Right cardiac atrium (tissue), 5 donors: ENCODE results near the gene GLIS1. TPM values are rescaled to one million over a fixed set of nuclear protein-coding genes. Genes with fewer than 3 reads are reported as not detected.
A peak's percentile ranks its signal among the peaks of the same experiment; 100 is the strongest.
"Not testable (repeated sequence)": the region's sequence is repeated elsewhere in the genome, so short reads cannot be mapped to it uniquely, and the experiment has no call there.

Experiments used
- ATAC-seq, 2 donors: fragments of 200-7000 bp; cut with Tn5 transposase; one replicate each; pipeline versions ENCODE4 v1.8.0 to v1.9.1; 2020; ENCODE audit warnings: moderate library complexity in 2 of 2, mild to moderate bottlenecking in 1 of 2
- DNase-seq, 3 donors: peaks; one replicate each; pipeline ENCODE4 v3.0.0-alpha.2; 2020
- H3K27ac ChIP-seq: one replicate; pipeline ENCODE4 v1.5.1; 2013; ENCODE audit warnings: mild to moderate bottlenecking, low read length, control low read depth, moderate library complexity
- H3K27me3 ChIP-seq: one replicate; pipeline ENCODE4 v1.6.1; 2013; ENCODE audit not compliant: control insufficient read depth, insufficient read depth
- H3K4me1 ChIP-seq: one replicate; pipeline ENCODE4 v1.6.1; 2013; ENCODE audit warnings: low read length; ENCODE audit not compliant: control insufficient read depth, insufficient read depth
- H3K4me3 ChIP-seq: one replicate; pipeline ENCODE4 v1.5.1; 2013; ENCODE audit warnings: low read length, control low read depth
- H3K9me3 ChIP-seq: one replicate; pipeline ENCODE4 v1.6.1; 2013; ENCODE audit warnings: low read length; ENCODE audit not compliant: control insufficient read depth
- WGBS: extraction: QIAGEN DNeasy Blood & Tissue Kit; methylation state at CpG from one replicate; pipeline ENCODE4 v1.1.7; 2013; 5-methylcytosine and 5-hydroxymethylcytosine counted together
- intact Hi-C, 4 donors: fragments of 100-400 bp; cut with DNase I; formaldehyde crosslinking; loops; one replicate each; pipeline versions ENCODE4 v1.11.0 to v1.14.0; 2022 to 2023
- polyA plus RNA-seq: library from polyadenylated mRNA; stranded (reverse); fragments of 200-250 nt; gene quantifications from one replicate; pipeline ENCODE4 v1.2.3, GENCODE V29; 2013
- total RNA-seq, 4 donors: library from RNA; stranded (reverse); fragmentation: NEBNext Ultra II Directional; extraction: Animal tissue kit (Norgen Biotek cat#: 25700); gene quantifications; one replicate each; pipeline ENCODE4 v1.2.1, GENCODE V29; 2021
- donor health status: healthy with polysubstance abuse.
- donor health status: DM: no; HTN: yes; CAD: no.
- donor health status: DM: no; HTN: no; CAD: no.
- donor health status: DM: no; HTN: yes; CAD: no; lungs with severe emphysema.
- donor health status: DM: yes; HTN: yes; CAD: no.

Gene GLIS1
- total and polyA plus RNA-seq, 5 donors, result 0.14 to 0.37 (median 0.35) TPM

DNA sequence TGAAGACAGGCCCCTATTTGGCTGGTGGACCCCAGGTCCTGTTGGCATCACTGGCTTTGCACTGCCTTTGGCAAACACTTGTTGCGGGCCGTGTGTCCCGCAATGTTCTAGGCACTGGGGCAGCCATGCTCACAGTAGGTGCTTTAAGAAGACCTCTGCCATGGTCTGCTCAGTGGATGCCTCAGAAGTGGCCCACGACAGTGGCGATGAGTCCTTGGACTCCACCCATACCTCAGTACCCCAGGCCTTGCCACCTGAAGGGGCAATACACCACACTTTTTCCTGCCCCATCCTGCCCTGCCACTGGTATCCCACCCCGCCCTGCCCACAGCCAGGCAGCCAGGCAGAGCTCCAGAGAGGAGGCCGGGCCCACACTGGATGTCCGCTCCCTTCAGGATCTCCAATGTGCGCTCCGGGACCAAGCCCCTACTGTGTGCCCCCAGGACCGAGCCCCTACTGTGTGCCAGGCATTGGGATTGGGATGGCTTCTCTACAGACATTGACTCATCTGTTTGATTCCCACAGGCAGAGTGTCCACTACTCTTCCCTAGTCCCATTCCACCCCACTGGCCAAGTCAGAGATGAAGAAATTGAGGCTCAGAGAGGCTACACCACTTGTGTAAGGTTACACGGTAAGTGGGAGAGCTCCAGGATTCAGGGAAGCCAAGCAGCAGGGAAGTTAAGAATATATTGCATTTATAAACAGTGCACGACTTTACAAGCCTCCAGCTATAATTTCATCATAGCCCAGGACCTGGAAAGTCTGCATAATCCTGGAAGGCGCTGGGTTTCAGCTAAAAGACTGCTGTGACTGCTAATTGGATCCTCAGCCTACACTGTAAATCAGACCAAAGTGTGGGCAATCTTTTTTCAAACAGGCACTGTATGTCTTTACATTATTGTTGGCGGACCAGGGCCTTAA is 178.1 kb downstream of the GLIS1 start:
- ATAC-seq (peak in 1 of 2 donors; percentile 16), DNase-seq (peak in 1 of 3 donors; percentile 21)
- WGBS, result 90% methylated on average over 15 of the region's 15 CpGs
- H3K4me1 ChIP-seq, result no peaks in the 10 kb centered on the region
- no peak overlapping the region for H3K27ac ChIP-seq
- H3K4me3 ChIP-seq, result no peak overlapping the region
- H3K27me3 ChIP-seq, result no peaks in the 10 kb centered on the region
- H3K9me3 ChIP-seq, result no peaks in the 10 kb centered on the region
- intact Hi-C loops, result no loop called here

DNA sequence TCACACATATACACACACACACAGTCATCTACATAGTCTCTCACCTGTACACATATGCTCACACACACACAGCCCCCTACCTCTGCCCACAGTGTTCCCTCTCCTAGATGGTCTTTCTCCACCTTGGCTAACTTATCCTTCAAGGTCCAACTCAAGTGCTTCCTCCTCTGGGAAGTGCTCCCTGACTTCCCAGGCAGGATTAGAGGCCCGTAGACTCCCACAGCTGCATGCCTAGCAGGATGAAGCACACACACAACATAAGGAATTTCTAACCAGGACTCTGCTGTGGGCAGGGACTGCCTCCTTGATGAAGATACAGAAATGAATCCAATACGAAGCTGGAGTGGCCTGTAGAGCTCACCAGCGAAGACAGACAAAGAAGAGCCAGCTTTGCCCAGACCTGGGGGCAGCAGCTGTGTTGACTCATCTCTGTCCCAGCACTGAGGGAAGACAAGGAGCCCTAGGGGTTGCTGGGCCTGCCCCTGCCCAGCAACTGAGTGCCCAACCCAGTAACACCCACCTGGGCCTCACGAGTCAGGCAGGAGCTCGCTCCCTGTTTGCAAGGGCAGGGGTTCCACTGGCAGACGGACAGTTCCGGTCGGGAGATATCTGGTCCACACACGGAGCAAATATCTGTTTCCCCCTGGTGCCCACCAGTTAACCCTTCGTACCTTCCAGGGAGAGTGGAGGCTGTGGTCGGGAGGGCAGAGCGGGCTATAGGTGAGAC is 178.9 kb downstream of the GLIS1 start:
- ATAC-seq (no peak), DNase-seq (peak in 1 of 3 donors; percentile 24)
- intact Hi-C loops, result no loop called here
- Histone ChIP-seq H3K9me3 (no peaks in the 10 kb centered on the region), H3K4me3 (no peak overlapping the region), H3K27ac (no peak overlapping the region), H3K27me3 (no peaks in the 10 kb centered on the region), H3K4me1 (no peaks in the 10 kb centered on the region)
- 78% methylated on average over 12 of the region's 12 CpGs for WGBS

DNA sequence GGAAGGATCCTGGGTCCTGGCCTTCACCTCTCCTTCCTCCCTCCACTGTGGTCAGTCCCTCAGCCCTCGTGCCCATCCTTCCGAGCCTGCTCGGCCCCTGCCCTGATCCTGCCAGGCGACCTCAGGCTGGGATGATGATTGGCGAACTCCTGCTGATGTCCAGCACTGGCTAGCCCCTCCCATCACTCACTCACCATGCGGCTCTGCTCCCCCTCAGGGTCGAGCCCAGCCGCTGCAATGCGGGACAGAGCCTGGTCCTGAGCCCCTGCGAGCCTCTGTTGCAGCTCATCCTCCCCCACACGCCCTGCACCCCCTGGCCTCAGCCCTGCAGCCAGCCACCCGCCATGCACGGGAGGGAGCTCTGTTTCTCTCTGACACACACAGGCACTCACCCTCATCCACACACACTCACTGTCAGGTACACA is 179.6 kb downstream of the GLIS1 start:
- H3K4me1 ChIP-seq, result no peaks in the 10 kb centered on the region
- H3K9me3 ChIP-seq, result no peaks in the 10 kb centered on the region
- peak in 1 of 3 donors; percentile 34 for DNase-seq
- 55% methylated on average over 13 of the region's 13 CpGs for WGBS
- no peak overlapping the region for H3K4me3 ChIP-seq
- intact Hi-C loops, result no loop called here
- peak in 1 of 2 donors; percentile 25 for ATAC-seq
- no peaks in the 10 kb centered on the region for H3K27me3 ChIP-seq
- no peak overlapping the region for H3K27ac ChIP-seq

DNA sequence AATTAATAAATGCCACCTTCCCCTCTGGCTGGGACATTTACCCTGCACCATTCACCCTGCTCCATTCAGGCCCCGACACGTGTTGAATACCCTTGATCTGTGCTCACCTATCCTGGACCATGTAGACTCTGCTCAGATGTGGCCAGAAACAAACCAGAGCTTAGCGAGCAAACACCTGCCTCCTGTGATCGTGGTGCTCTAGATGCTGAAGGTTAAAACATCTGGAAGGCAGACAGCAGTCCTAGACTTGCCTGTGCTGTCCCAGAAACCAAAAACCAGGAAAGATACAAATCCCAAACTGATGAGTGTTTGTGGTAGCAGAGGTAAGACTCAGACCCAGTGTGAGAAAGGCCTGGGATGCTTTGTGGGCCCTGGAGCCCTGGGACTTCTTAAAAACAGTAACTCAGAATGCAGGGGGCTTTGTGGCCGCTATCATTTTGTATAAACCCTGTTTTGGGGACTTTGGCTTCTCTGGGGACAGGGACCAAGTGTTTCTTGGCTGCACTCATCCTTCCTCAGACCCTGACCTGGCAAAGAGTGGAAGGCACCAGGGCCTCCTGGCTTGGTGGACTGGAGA is 180.1 kb downstream of the GLIS1 start:
- Histone ChIP-seq H3K9me3 (no peaks in the 10 kb centered on the region), H3K27me3 (no peaks in the 10 kb centered on the region), H3K27ac (no peak overlapping the region), H3K4me1 (no peaks in the 10 kb centered on the region), H3K4me3 (no peak overlapping the region)
- ATAC-seq (no peak), DNase-seq (no peak)
- 85% methylated on average over 5 of the region's 5 CpGs for WGBS
- intact Hi-C loops, result no loop called here

DNA sequence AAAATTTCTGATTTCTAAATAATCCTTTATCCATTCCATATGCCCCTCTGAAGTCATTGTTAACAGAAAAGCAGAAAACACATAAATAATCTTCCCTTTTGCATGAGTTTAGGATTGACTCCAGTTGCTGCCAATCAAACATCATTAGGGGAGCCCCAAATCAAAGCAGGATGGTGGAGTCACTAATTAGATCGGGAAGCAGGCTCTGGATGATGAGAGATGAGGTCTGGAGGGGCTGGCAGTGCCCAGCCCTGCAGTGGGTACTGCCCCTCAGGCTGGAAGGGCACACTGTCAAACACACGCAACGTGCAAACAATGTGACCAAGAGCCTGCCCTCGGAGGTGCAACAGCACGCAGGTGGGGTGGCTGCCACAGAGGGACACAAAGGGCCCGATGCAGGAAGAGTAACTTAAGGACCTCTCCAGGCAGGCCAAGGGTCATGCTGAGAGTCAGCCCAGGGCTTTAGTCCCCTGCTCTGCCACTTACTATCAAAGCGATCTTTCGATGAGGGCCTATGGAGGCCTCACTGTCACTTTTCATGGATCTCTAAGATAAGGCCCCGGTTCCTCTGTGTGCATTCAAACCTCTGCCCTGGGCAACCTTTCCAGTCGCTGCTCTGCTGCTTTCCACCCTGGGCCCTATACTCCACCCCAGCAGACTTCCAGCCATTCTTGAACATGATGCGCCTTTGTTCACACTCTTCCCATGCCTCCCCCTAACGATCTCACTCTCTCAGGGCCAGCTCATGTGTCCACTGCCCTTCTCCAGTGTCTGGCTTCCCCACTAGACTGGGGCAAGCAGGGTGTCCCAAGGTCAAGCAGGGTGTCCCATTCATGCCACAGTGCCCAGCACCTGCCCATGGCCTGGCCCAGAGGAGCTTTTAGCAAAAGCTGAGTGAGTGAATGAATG is 180.9 kb downstream of the GLIS1 start:
- WGBS, result 76% methylated on average over 12 of the region's 12 CpGs
- no peak for ATAC-seq
- intact Hi-C loops, result no loop called here
- DNase-seq, result peak in 1 of 3 donors; percentile 6
- no peak overlapping the region for H3K4me3 ChIP-seq
- no peaks in the 10 kb centered on the region for H3K27me3 ChIP-seq
- no peaks in the 10 kb centered on the region for H3K9me3 ChIP-seq
- H3K27ac ChIP-seq, result no peak overlapping the region
- H3K4me1 ChIP-seq, result no peaks in the 10 kb centered on the region

DNA sequence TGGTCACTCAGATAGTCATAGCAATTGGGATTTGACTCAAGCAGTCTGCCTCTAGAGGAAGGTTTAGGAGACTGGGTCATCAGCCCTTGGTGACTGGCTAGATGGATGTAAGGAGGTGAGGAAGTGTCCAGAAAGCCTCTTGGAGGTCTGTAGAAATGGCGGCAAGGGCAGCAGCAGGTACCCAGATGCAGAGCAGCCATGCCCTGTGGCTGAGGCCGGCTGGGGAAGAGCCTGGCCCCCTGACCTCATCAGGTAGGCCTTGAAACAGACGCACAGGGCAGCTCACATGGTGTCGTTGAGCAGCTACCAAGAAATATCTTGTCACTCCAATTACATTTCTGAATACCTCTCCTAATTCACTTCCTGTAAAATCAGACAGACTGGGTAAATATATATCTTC is 181.6 kb downstream of the GLIS1 start:
- Histone ChIP-seq H3K4me3 (no peak overlapping the region), H3K27me3 (no peaks in the 10 kb centered on the region), H3K27ac (no peak overlapping the region), H3K9me3 (no peaks in the 10 kb centered on the region), H3K4me1 (no peaks in the 10 kb centered on the region)
- WGBS, result 84% methylated on average over 4 of the region's 4 CpGs
- DNase-seq (no peak), ATAC-seq (no peak)
- intact Hi-C loops, result no loop called here

DNA sequence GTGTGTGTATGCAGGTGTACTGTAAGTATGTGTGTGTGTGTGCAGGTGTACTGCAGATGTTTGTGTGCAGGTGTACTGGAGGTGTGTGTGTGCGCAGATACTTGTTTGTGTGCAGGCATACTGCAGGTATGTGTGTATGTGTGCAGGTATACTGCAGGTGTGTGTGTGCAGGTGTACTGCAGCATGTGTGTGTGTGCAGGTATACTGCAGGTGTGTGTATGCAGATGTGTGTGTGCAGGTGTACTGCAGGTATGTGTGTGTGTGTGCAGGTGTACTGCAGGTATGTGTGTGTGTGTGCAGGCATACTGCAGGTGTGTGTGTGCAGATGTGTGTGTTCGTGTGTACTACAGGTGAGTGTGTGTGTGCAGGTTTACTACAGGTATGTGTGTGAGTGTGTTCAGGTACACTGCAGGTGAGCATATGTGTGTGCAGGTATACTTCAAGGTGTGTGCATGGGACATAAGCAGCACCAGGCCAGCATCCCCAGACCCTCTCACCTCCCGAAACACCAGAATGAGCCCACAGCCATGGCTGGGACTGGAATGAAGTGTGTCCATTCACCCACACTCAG is 182.2 kb downstream of the GLIS1 start:
- H3K9me3 ChIP-seq, result no peaks in the 10 kb centered on the region
- DNase-seq (peak in 1 of 3 donors; percentile 5), ATAC-seq (no peak)
- intact Hi-C loops, result no loop called here
- H3K4me3 ChIP-seq, result no peak overlapping the region
- no peaks in the 10 kb centered on the region for H3K27me3 ChIP-seq
- no peak overlapping the region for H3K27ac ChIP-seq
- no peaks in the 10 kb centered on the region for H3K4me1 ChIP-seq
- WGBS, result 94% methylated on average over 3 of the region's 3 CpGs

DNA sequence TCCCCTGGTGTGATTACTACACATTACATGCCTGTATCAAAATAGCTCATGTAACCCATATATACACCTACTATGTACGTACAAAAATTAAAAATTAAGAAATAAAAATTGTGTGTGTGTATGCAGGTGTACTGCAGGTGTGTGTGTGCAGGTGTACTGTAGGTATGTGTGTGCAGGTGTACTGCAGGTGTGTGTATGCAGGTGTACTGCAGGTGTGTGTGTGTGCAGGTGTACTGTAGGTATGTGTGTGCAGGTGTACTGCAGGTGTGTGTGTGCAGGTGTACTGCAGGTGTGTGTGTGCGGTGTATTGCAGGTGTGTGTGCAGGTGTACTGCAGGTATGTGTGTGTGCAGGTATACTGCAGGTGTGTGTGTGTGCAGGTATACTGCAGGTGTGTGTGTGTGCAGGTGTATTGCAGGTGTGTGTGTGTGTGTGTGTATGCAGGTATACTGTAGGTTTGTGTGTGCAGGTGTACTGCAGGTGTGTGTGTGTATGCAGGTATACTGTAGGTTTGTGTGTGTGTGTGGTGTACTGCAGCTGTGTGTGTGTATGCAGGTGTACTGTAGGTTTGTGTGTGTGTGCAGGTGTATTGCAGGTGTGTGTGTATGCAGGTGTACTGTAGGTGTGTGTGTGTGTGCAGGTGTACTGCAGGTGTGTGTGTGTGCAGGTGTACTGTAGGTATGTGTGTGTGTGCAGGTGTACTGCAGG is 183.2 kb downstream of the GLIS1 start:
- DNase-seq, result peak in 1 of 3 donors; percentile 3
- H3K27me3 ChIP-seq, ATAC-seq, H3K4me3 ChIP-seq, H3K27ac ChIP-seq, H3K4me1 ChIP-seq, intact Hi-C loops, H3K9me3 ChIP-seq: not testable (repeated sequence)
- WGBS, result 94% methylated on average over 2 of the region's 2 CpGs

DNA sequence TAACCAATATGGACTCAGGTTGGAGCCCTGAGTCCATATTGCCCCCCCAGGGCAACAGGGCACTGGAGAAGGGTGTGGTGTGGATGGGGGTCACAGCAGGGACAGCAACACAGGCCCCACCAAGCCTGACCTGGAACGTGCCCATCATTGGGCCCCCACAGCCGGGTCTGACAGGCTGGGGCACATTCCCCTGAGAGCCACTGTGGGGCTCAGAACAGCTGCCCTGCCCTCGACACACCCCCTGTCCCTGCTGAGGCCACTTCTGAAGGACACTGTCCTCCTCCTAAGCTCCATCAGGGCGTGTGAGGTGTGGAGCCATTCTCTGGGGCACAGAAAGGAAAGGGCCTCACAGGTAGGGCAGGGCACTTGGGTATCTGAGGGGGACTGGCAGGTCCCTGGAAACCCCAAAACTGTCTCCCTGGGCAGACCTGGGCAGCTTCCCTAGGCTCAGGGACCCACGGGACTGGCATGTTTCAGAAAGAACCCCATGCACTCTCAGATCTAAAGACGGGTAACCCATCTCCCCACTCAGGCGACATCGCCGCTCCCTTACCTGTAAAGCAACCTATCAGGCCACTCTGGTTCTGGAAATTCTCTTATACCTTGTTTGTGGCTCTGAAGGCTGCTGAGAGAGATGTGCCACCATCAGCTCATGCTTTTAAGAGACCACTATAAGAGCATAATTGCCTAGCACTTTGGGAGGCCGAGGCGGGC is 184.2 kb downstream of the GLIS1 start:
- Histone ChIP-seq H3K4me1 (no peaks in the 10 kb centered on the region), H3K4me3 (no peak overlapping the region), H3K9me3 (no peaks in the 10 kb centered on the region), H3K27ac (no peak overlapping the region), H3K27me3 (no peaks in the 10 kb centered on the region)
- DNase-seq (peak in 1 of 3 donors; percentile 27), ATAC-seq (no peak)
- 85% methylated on average over 11 of the region's 11 CpGs for WGBS
- intact Hi-C loops, result no loop called here
